GM11168 (cell line): Measurements from ENCODE around the gene DLX1.

Source experiments
- in situ Hi-C: fragments of 300-500 bp; cut with MboI; formaldehyde crosslinking; loops from one replicate; pipeline ENCODE4 v1.12.0; 2022; ENCODE audit warnings: low sequenced_read_pairs; ENCODE audit not compliant: unreplicated experiment

Gene DLX1

GRCh38 chr2:172095905-172096625, 10.8 kb downstream of the DLX1 start:
- in situ Hi-C loops, result no loop called here

GRCh38 chr2:172096626-172097547, 11.6 kb downstream of the DLX1 start:
- in situ Hi-C loops, result no loop called here

GRCh38 chr2:172097557-172098131, 12.3 kb downstream of the DLX1 start:
- in situ Hi-C loops, result no loop called here

GRCh38 chr2:172098287-172098649, 13.0 kb downstream of the DLX1 start:
- in situ Hi-C loops, result no loop called here

GRCh38 chr2:172098650-172099471, 13.6 kb downstream of the DLX1 start:
- in situ Hi-C loops, result no loop called here

- in situ Hi-C loops, result loop anchor here (10.0 to 25.0 kb wide), 3 partner anchors 395 to 1285 kb away; partner anchors contain the start of gene GAD1
These were observed 14.3 kb downstream of the DLX1 start for GRCh38 chr2:172099472-172100079.

GRCh38 chr2:172100080-172100934, 15.0 kb downstream of the DLX1 start:
- in situ Hi-C loops, result loop anchor here (10.0 to 25.0 kb wide), 3 partner anchors 396 to 1286 kb away; partner anchors contain the start of gene GAD1

GRCh38 chr2:172100935-172101820, 15.9 kb downstream of the DLX1 start:
- in situ Hi-C loops, result loop anchor here (10.0 to 25.0 kb wide), 3 partner anchors 396 to 1286 kb away; partner anchors contain the start of gene GAD1

- in situ Hi-C loops, result loop anchor here (10.0 to 25.0 kb wide), 3 partner anchors 397 to 1287 kb away; partner anchors contain the start of gene GAD1
These were observed 16.6 kb downstream of the DLX1 start for GRCh38 chr2:172101821-172102390.

GRCh38 chr2:172102391-172103359, 17.4 kb downstream of the DLX1 start, which contains the start of gene DLX2:
Gene DLX2 (minus strand): TSS chr2:172102900. CDS start chr2:172102538, 362 bp downstream.
- in situ Hi-C loops, result loop anchor here (10.0 to 25.0 kb wide), 3 partner anchors 398 to 1288 kb away; partner anchors contain the start of gene GAD1

GRCh38 chr2:172103471-172104272, 18.4 kb downstream of the DLX1 start:
- in situ Hi-C loops, result loop anchor here (10.0 to 25.0 kb wide), 3 partner anchors 399 to 1289 kb away; partner anchors contain the start of gene GAD1

- in situ Hi-C loops, result loop anchor here (10.0 to 25.0 kb wide), 3 partner anchors 401 to 1291 kb away; partner anchors contain the start of gene GAD1
These were observed 20.3 kb downstream of the DLX1 start for GRCh38 chr2:172105471-172106107.

- in situ Hi-C loops, result loop anchor here (10.0 to 25.0 kb wide), 3 partner anchors 402 to 1292 kb away; partner anchors contain the start of gene GAD1
These were observed 21.0 kb downstream of the DLX1 start for GRCh38 chr2:172106108-172106961.
